HG02840 (cell line): ENCODE results near the gene APOE.
"Not testable (repeated sequence)": the region's sequence is repeated elsewhere in the genome, so short reads cannot be mapped to it uniquely, and the experiment has no call there.

ENCODE experiments used
- ATAC-seq: cut with Tn5 transposase; IDR thresholded peaks from one replicate; pipeline ENCODE4 v1.9.1; 2021; ENCODE audit warnings: mild to moderate bottlenecking, moderate library complexity, moderate number of reproducible peaks; ENCODE audit not compliant: unreplicated experiment, low FRiP score

Gene APOE

GRCh38 chr19:44883922-44884321 is 21.7 kb upstream of the APOE start:
- ATAC-seq = no peak

GRCh38 chr19:44884566-44884965 is 21.0 kb upstream of the APOE start:
- ATAC-seq = no peak

- no peak for ATAC-seq
Observed at GRCh38 chr19:44886141-44886540, 19.5 kb upstream of the APOE start.

- ATAC-seq = no peak
Observed at GRCh38 chr19:44887648-44888047, 17.9 kb upstream of the APOE start.

- ATAC-seq = not testable (repeated sequence)
Observed at GRCh38 chr19:44888335-44888734, 17.3 kb upstream of the APOE start.

GRCh38 chr19:44889830-44890365 is 15.7 kb upstream of the APOE start:
- no peak for ATAC-seq

GRCh38 chr19:44890366-44891015 is 15.1 kb upstream of the APOE start:
- peak; percentile 82 for ATAC-seq

GRCh38 chr19:44891016-44891882 is 14.3 kb upstream of the APOE start, which contains the start of gene TOMM40:
TOMM40 (plus strand) TSS chr19:44891254; CDS start chr19:44891416, 162 bp downstream.
- peak; percentile 70 for ATAC-seq

- ATAC-seq = no peak
Observed at GRCh38 chr19:44892932-44893331, 12.7 kb upstream of the APOE start.

GRCh38 chr19:44893332-44894051 is 12.1 kb upstream of the APOE start:
- ATAC-seq = no peak

- no peak for ATAC-seq
Observed at GRCh38 chr19:44894052-44894400, 11.6 kb upstream of the APOE start.

GRCh38 chr19:44894946-44895345 is 10.7 kb upstream of the APOE start:
- no peak for ATAC-seq

- ATAC-seq = no peak
Observed at GRCh38 chr19:44897835-44898234, 7.8 kb upstream of the APOE start.

- no peak for ATAC-seq
Observed at GRCh38 chr19:44900328-44901244, 5.0 kb upstream of the APOE start.

- ATAC-seq = no peak
Observed at GRCh38 chr19:44903216-44903601, 2.4 kb upstream of the APOE start.

- ATAC-seq = no peak
Observed at GRCh38 chr19:44903602-44904425, 1.8 kb upstream of the APOE start.

- ATAC-seq = no peak
Observed at GRCh38 chr19:44904426-44904994, 1.1 kb upstream of the APOE start.

GRCh38 chr19:44907613-44908012 is 2.0 kb downstream of the APOE start:
- ATAC-seq = no peak
